Measurements from ENCODE around the gene KCNN3. TPM values are rescaled to one million over a fixed set of nuclear protein-coding genes. Genes with fewer than 3 reads are reported as not detected.
A peak's percentile ranks its signal among the peaks of the same experiment; 100 is the strongest.

KCNN3 gene
- total RNA-seq, 2 donors from 2014 or later = 0.12 to 0.29 TPM

DNA sequence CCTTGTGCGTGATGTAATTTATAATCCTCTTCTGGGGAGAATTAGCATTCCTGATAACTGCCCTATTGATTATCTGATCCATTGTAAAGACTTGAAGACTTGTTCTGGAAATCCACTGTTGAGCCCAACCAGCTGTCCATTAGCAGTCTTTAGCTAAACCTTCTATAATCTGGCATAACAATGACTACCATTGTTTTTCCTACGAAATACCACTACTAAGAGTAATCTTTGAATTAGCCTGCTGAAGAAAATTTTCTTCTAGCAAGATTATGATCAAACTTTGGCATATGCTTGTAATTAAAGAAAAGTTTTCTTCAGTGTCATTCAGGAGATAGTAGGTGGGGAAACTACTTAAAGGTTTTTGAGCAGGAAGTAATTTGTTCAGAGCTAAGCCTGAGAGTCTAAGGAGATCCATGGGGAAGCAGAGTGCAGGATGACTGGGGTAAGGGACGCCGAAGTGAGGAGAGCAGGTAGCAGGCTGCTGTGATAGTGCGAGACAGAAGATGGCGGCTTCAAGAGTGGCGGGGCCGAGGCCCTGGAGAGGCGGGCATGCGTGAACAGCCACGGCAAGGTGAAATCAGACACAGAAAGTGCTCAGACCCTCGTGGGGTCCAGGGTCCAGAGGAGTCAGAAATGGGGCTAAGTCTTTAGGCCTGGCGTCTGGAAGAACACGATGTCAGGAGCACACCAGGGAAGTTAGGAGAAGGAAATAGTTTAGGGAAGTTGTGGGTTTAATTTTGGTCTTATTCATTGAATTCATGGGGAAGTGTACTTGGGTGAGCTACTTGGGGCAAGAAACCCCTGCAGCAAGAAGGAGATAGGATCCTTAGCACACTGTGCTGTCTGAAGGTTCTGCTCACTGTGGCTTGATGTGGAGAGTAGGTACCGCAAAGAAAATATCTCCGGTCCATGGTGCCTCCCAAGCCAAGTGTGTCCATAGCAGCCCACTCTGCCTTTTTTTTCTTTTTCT is 149.5 kb downstream of the KCNN3 start:
- H3K9me3 ChIP-seq (ENCODE audit: control insufficient read depth, low read length, poor library complexity, severe bottlenecking) = no peaks in the 10 kb centered on the region
- Mint-ChIP-seq H3K36me3 (ENCODE audit: low read depth) (peaks cover 2% of the 10 kb centered on the region), H3K27me3 (peaks cover 13% of the 10 kb centered on the region), H3K4me3 (no peak overlapping the region), H3K4me1 (peaks cover 15% of the 10 kb centered on the region), H3K27ac (peak overlapping the region; percentile 83)
- ATAC-seq (no peak), DNase-seq (no peak)

DNA sequence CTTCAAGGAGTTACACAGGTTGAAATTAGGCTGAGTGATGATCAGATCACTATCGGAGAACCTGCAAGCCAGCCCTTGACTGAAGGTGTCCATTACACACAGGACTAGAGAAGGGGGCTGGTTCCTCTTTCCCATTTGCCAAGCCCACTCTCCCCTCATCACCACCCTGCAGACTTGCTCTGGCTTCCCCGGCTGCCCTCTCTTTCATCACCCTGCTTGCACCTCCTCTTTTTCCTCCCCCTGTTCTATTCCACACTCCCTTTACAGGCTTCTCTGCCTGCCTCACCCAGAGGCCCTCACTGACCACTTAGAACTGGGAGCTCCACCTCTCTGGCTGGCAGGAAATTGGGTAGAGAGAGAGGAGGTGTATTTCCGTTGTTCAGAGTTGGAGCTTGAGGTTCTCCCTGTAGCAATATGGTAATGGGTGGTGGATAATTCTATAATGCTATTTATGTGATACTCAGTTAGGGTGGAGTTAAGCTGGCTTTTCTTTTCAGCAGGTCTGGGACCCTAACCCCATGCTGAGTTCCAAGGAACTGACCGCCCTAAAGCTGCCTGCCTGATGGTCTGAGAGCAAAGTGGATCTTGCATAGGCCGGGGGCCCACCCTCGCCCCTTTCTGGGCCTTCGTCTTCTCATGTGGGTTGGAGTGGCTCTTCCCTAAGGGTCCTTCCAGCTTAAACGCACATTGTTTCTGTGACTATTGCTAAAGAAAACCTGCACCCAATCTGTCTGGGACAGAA is 150.3 kb downstream of the KCNN3 start:
- Mint-ChIP-seq H3K27ac (peak overlapping the region; percentile 83), H3K4me1 (peaks cover 18% of the 10 kb centered on the region), H3K4me3 (no peak overlapping the region), H3K27me3 (peaks cover 11% of the 10 kb centered on the region), H3K36me3 (ENCODE audit: low read depth) (peaks cover 2% of the 10 kb centered on the region)
- DNase-seq (no peak), ATAC-seq (no peak)
- H3K9me3 ChIP-seq (ENCODE audit: control insufficient read depth, low read length, poor library complexity, severe bottlenecking) = no peaks in the 10 kb centered on the region

DNA sequence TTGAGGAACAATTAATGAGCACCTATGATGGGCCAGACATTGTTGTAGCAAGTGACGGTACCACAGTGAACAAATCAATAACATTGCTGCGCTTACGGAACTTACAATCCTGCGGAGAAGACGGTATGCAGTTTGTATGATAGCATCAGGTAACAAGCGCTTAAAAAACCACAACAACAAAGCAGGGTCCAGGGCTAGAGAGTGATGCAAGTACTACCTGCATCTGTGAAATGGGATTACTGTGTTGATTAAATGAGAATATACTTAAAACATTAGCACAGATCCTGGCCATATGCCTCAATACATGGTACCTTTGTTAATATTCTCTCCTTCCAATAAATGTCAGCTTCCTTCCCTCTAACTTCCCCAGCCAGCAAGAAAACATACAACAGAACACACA is 151.5 kb downstream of the KCNN3 start:
- peaks cover 18% of the 10 kb centered on the region for H3K4me1 Mint-ChIP-seq
- peaks cover 2% of the 10 kb centered on the region for H3K36me3 Mint-ChIP-seq (ENCODE audit: low read depth)
- H3K9me3 ChIP-seq (ENCODE audit: control insufficient read depth, low read length, poor library complexity, severe bottlenecking) = no peaks in the 10 kb centered on the region
- peaks cover 6% of the 10 kb centered on the region for H3K27me3 Mint-ChIP-seq
- ATAC-seq = no peak
- H3K27ac Mint-ChIP-seq = no peak overlapping the region
- DNase-seq = no peak
- H3K4me3 Mint-ChIP-seq = no peak overlapping the region

DNA sequence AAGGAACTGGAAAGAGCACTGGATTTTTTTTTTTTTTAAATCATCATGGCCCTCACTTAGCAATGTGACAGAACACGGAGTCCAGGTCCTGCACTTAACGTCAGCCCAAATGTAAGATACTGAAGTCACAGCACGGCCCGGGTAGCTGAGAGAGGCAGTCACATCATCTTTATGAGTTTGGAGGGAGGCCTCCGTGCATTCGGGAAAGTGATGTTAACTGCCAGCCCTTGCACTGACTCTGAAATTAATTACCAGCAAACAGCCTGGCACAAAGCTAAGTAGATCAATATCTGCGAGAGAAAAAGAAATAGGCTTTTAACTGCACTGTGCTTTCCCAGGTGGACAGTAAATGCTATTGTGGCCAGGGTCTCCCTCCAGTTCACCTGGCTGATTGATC is 152.6 kb downstream of the KCNN3 start:
- ATAC-seq = no peak
- no peak for DNase-seq
- Mint-ChIP-seq H3K4me3 (no peak overlapping the region), H3K27ac (no peak overlapping the region), H3K4me1 (peaks cover 21% of the 10 kb centered on the region), H3K27me3 (peaks cover 6% of the 10 kb centered on the region), H3K36me3 (ENCODE audit: low read depth) (peaks cover 2% of the 10 kb centered on the region)
- H3K9me3 ChIP-seq (ENCODE audit: control insufficient read depth, low read length, poor library complexity, severe bottlenecking) = no peaks in the 10 kb centered on the region

DNA sequence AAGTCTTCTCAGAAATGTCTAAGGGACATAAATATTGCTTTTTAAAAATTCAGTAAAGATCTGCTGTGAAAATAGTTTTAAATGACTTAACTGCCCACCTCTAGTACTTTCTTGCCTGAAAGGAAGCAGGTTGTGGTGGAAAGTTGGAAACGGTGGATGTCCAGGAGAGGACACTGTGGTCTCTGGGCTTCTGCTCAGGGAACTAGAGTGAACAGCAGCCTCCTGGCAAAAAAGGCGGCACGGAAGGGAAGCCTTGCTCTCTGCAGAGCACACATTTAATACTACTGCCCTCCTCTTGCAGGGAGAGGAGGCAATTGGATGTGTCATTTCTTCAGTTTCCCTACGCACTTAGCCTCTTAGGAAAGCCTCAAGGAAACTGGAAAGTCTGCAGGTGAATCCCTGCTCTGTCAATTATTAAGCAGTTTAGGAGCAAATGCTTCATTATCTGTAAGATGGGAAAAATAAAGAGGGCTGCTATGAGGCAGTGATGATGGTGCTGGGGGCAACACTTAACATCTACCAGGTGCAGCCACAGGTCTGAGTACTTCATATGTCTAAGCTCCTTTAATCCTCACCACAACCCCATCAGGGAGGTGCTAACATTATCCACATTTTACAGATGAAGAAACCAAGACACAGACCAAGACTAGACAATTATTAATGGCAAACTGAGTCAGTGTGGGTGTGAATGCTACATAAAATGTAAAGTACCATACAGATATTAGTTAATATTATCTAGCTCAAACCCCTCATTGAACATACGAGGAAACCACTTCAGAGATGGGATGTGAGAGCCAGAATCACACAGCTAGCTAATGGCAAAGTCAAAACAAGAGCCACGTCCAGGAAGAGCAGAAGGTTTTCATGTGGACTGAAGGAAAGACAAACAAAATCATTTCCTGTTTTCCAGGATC is 153.2 kb downstream of the KCNN3 start:
- Mint-ChIP-seq H3K4me3 (no peak overlapping the region), H3K27ac (peak overlapping the region; percentile 74), H3K36me3 (ENCODE audit: low read depth) (peaks cover 2% of the 10 kb centered on the region), H3K4me1 (peaks cover 21% of the 10 kb centered on the region), H3K27me3 (peaks cover 11% of the 10 kb centered on the region)
- ATAC-seq = no peak
- H3K9me3 ChIP-seq (ENCODE audit: control insufficient read depth, low read length, poor library complexity, severe bottlenecking) = no peaks in the 10 kb centered on the region
- no peak for DNase-seq

DNA sequence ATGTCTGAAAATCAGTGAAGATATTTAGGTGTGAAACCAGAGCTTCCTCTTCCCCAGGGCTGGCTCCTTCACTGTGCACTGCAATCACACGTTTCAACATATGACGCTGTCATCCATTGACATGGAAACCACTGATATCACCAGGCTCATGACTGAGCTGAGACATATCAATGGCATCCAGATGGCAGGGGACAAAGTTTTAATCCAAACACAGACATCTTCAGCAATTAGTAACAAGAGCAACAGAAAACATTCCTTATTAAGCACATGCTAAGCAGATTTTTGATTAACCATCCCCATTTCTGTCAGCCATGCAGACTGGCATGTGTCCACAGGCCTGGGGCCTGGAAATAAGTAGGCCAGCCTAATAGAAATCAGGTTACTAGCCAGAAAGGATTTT is 154.1 kb downstream of the KCNN3 start:
- H3K9me3 ChIP-seq (ENCODE audit: control insufficient read depth, low read length, poor library complexity, severe bottlenecking) = no peaks in the 10 kb centered on the region
- Mint-ChIP-seq H3K4me1 (peaks cover 21% of the 10 kb centered on the region), H3K27ac (peak overlapping the region; percentile 74), H3K27me3 (peaks cover 12% of the 10 kb centered on the region), H3K36me3 (ENCODE audit: low read depth) (peaks cover 2% of the 10 kb centered on the region), H3K4me3 (no peak overlapping the region)
- ATAC-seq (no peak), DNase-seq (no peak)

DNA sequence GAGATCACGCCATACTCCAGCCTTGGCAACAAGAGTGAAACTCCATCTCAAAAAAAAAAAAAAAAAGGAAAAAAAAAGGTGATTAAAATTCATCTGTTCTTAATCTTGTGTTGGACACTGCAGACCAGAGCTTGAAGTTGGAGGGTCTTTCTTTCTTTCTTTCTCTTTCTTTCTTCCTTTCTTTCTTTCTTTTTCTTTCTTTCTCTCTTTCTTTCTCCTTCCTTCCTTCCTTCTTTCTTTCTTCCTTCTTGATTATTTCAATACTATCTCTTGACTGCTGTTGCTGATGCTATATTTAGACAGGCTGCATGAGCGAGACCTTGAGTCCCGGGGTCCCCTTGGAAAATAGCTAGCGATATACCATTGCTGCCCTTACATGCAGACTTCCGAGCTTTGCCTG is 154.7 kb downstream of the KCNN3 start:
- peak overlapping the region; percentile 74 for H3K27ac Mint-ChIP-seq
- no peak overlapping the region for H3K4me3 Mint-ChIP-seq
- no peaks in the 10 kb centered on the region for H3K9me3 ChIP-seq (ENCODE audit: control insufficient read depth, low read length, poor library complexity, severe bottlenecking)
- ATAC-seq (no peak), DNase-seq (no peak)
- H3K27me3 Mint-ChIP-seq = peaks cover 7% of the 10 kb centered on the region
- H3K36me3 Mint-ChIP-seq (ENCODE audit: low read depth) = no peaks in the 10 kb centered on the region
- H3K4me1 Mint-ChIP-seq = peaks cover 17% of the 10 kb centered on the region

DNA sequence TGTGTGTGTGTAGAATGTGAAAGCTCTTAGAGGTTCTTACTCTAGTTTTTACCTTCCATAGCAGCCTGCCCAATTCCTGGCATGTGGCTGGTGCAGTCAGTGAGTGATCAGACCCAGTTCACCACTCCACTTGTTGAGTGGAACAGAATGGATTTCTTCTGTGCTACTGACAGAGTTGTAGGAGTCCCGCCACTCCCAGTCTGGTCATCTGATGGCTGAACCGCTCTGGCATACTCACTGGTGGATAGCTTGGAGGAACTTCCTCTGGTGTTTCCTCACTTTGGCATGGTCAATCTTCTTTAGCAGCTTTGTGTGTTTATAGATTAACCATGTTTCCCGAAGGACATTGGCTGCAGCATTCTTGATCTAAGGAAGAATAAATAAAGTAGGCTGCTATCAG is 155.4 kb downstream of the KCNN3 start:
- no peaks in the 10 kb centered on the region for H3K9me3 ChIP-seq (ENCODE audit: control insufficient read depth, low read length, poor library complexity, severe bottlenecking)
- no peak overlapping the region for H3K4me3 Mint-ChIP-seq
- DNase-seq = no peak
- peaks cover 10% of the 10 kb centered on the region for H3K27me3 Mint-ChIP-seq
- no peak overlapping the region for H3K27ac Mint-ChIP-seq
- ATAC-seq = peak; percentile 40
- H3K36me3 Mint-ChIP-seq (ENCODE audit: low read depth) = no peaks in the 10 kb centered on the region
- H3K4me1 Mint-ChIP-seq = peaks cover 12% of the 10 kb centered on the region

DNA sequence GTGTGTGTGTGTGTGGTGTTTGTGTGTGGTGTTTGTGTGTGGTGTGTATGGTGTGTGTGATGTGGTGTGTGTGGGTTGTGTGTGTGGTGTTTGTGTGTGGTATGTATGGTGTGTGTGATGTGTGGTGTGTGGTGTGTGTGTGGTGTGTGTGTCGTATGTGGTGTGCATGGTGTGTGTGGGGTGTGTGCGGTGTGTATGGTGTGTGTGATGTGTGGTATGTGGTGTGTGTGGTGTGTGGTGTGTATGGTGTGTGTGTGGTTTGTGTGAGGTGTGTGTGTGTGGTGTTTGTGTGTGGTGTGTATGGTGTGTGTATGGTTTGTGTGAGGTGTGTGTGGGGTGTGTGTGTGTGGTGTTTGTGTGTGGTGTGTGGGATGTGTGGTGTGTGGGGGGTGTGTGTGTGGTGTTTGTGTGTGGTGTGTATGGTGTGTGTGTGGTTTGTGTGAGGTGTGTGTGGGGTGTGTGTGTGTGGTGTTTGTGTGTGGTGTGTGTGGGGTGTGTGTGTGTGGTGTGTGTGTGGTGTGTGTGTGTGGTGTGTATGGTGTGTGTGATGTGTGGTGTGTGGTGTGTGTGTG is 155.9 kb downstream of the KCNN3 start:
- peaks cover 10% of the 10 kb centered on the region for H3K4me1 Mint-ChIP-seq
- no peaks in the 10 kb centered on the region for H3K9me3 ChIP-seq (ENCODE audit: control insufficient read depth, low read length, poor library complexity, severe bottlenecking)
- no peaks in the 10 kb centered on the region for H3K36me3 Mint-ChIP-seq (ENCODE audit: low read depth)
- H3K27me3 Mint-ChIP-seq = peaks cover 15% of the 10 kb centered on the region
- no peak for ATAC-seq
- no peak for DNase-seq
- H3K27ac Mint-ChIP-seq = no peak overlapping the region
- no peak overlapping the region for H3K4me3 Mint-ChIP-seq

DNA sequence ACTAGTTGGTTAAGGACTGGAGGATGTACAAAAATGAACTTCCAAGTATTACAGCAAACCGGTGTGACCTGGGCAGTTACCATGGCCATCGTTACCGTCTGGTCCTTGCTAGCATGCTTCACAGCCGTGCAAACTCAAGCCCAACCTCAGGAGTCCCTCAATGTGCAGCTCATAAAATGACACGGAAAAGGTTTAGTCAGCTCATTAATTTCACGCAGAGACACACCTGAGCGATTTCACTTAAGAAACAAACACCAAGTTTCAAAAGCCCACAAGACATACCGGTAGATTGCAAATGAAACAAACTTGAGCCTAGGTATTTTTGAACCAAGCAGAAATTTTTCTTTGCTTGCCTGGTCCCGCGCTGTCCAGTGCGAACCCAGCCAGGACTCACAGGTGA is 157.1 kb downstream of the KCNN3 start:
- peaks cover 7% of the 10 kb centered on the region for H3K4me1 Mint-ChIP-seq
- H3K9me3 ChIP-seq (ENCODE audit: control insufficient read depth, low read length, poor library complexity, severe bottlenecking) = no peaks in the 10 kb centered on the region
- DNase-seq (no peak), ATAC-seq (no peak)
- peaks cover 20% of the 10 kb centered on the region for H3K27me3 Mint-ChIP-seq
- H3K4me3 Mint-ChIP-seq = no peak overlapping the region
- no peaks in the 10 kb centered on the region for H3K36me3 Mint-ChIP-seq (ENCODE audit: low read depth)
- H3K27ac Mint-ChIP-seq = no peak overlapping the region

DNA sequence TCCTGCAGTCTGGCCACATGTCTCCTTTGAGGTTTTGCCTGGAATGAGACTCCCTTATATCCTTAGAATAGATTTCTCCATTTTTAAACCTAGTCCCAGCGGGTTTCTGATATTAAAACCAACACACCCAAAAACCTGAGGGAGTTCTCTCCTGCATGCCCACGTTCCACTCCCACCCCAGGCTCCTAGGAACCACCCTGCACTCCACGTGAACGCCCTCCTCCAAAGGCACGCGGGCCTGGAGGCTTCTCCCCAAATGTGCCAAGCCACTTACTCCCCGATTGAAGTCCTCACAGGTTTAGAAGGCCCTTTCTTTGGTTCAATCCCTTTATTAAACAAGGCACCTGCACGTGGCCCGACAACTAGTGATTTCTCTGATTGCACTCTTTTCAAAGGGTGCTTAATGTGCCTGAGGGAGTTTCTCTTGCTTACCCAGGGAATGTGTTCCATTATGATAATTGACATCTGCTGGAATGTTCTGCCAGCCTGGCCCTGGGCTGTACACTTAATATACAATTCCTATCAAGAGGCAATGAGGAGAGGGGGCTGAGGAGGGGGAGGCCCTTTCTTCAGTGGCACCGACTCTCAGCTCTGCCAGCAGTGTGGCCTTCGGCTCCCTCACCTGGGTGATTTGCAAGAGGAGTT is 157.8 kb downstream of the KCNN3 start:
- H3K9me3 ChIP-seq (ENCODE audit: control insufficient read depth, low read length, poor library complexity, severe bottlenecking) = no peaks in the 10 kb centered on the region
- Mint-ChIP-seq H3K4me3 (no peak overlapping the region), H3K36me3 (ENCODE audit: low read depth) (peaks cover 2% of the 10 kb centered on the region), H3K4me1 (peaks cover 7% of the 10 kb centered on the region), H3K27me3 (peaks cover 27% of the 10 kb centered on the region), H3K27ac (no peak overlapping the region)
- DNase-seq (no peak), ATAC-seq (no peak)

DNA sequence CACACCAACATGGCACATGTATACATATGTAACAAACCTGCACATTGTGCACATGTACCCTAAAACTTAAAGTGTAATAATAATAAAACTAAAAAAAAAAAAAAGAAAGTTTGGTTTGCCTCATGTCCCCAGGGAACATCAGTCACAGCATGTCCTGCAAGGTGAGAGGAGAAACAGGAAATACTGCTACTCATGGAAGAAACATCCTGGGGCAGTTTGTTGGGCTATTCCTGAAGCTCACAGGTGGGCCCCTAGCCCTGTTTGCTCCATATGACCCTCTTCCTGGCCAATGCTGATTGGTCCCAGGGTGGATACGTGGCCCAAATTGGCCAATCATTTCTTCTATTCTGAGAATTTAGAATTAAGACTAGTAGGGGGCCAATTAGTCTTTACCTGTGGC is 158.7 kb downstream of the KCNN3 start:
- H3K27ac Mint-ChIP-seq = no peak overlapping the region
- no peak overlapping the region for H3K4me3 Mint-ChIP-seq
- peaks cover 2% of the 10 kb centered on the region for H3K36me3 Mint-ChIP-seq (ENCODE audit: low read depth)
- ATAC-seq (no peak), DNase-seq (no peak)
- H3K27me3 Mint-ChIP-seq = peaks cover 29% of the 10 kb centered on the region
- peaks cover 7% of the 10 kb centered on the region for H3K4me1 Mint-ChIP-seq
- no peaks in the 10 kb centered on the region for H3K9me3 ChIP-seq (ENCODE audit: control insufficient read depth, low read length, poor library complexity, severe bottlenecking)

All from T-helper 17 cell (primary cell).